Astrocyte of the cerebellum (primary cell): Measurements from ENCODE around the gene FCF1.

Experiments used
- DNase-seq: peaks from one replicate; pipeline ENCODE4 v3.0.0-alpha.2; 2011; ENCODE audit warnings: low read depth
- H3K4me3 ChIP-seq: 2 replicates; pipeline ENCODE4 v1.5.1; 2011; ENCODE audit warnings: mild to moderate bottlenecking, low read depth, low read length, moderate library complexity
- in situ Hi-C: cut with HindIII; loops from 2 replicates; pipeline ENCODE4 v1.10.0; 2017; ENCODE audit warnings: low sequenced_read_pairs
- TF ChIP-seq, protein P1 (sequence below): IDR thresholded peaks from 2 replicates; pipeline ENCODE4 v1.5.1; 2012; ENCODE audit warnings: low read length, low read depth, moderate library complexity, mild to moderate bottlenecking; ENCODE audit errors: missing control alignments

The FCF1 gene

DNA sequence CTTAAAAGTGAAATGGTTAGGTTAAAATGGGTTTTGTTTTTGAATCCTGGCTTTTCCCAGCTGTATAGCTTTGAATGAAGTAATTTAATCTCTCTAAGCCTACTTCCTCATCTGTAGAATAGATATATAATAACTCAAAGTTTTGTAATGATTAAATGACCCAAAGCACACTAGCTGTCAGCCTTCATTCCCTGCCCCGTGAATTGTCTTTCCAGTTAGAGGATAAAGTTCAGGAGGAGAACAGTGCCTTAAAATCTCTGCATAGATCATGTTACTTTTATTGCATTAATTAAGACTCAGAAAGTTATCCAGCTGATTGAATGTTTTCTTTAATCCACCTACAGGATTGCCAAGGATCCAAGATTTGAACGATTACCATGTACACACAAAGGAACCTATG is 19.4 kb downstream of the FCF1 start:
- H3K4me3 ChIP-seq = no peak overlapping the region
- in situ Hi-C loops = loop anchor here (5.0 kb wide), 1 partner anchor 90 kb away; no protein-coding TSS in a partner anchor
- TF ChIP-seq, protein P1, sequence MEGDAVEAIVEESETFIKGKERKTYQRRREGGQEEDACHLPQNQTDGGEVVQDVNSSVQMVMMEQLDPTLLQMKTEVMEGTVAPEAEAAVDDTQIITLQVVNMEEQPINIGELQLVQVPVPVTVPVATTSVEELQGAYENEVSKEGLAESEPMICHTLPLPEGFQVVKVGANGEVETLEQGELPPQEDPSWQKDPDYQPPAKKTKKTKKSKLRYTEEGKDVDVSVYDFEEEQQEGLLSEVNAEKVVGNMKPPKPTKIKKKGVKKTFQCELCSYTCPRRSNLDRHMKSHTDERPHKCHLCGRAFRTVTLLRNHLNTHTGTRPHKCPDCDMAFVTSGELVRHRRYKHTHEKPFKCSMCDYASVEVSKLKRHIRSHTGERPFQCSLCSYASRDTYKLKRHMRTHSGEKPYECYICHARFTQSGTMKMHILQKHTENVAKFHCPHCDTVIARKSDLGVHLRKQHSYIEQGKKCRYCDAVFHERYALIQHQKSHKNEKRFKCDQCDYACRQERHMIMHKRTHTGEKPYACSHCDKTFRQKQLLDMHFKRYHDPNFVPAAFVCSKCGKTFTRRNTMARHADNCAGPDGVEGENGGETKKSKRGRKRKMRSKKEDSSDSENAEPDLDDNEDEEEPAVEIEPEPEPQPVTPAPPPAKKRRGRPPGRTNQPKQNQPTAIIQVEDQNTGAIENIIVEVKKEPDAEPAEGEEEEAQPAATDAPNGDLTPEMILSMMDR = no peak
- DNase-seq = no peak

DNA sequence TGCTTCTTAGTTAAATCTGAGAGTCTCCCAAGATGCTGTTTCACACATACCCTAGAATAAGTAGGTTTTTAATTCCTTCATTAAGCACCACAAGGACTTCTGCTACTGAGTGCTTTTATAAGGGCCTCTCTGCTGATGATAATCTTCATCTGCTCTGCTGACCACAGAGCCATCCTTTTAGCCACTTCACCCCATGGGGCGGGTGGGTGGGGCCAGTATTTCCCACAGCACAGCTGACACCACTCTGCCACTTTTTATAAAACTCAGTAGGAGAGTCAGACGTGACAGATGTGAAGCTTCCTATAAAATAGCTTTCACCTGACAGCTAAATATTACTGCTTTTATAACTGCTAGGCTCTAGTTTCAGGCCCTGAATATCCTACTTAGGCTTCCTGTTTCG is 20.3 kb downstream of the FCF1 start:
- TF ChIP-seq, protein P1 = no peak
- H3K4me3 ChIP-seq = no peak overlapping the region
- no peak for DNase-seq
- in situ Hi-C loops = loop anchor here (5.0 kb wide), 1 partner anchor 91 kb away; no protein-coding TSS in a partner anchor

DNA sequence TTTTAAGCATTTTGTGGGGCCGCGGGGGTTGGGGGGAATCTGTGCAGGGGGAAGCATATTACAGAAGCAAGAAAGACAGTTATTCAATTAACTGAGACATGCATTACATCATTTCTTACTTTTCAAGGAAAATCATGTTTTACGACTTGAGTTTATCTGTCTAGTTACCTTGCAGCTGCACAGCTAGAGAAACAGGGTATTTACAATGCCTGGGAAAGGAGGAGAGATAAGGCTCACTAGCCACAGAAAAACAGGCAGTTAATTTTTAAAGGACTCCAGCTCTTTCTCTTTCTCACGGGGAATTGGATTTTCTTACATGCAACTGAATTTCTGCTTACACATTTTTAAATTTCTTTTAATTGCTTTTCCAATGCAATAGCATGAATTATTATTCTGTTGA is 22.2 kb downstream of the FCF1 start:
- in situ Hi-C loops = no loop called here
- no peak for DNase-seq
- H3K4me3 ChIP-seq = no peak overlapping the region
- TF ChIP-seq, protein P1 = no peak

DNA sequence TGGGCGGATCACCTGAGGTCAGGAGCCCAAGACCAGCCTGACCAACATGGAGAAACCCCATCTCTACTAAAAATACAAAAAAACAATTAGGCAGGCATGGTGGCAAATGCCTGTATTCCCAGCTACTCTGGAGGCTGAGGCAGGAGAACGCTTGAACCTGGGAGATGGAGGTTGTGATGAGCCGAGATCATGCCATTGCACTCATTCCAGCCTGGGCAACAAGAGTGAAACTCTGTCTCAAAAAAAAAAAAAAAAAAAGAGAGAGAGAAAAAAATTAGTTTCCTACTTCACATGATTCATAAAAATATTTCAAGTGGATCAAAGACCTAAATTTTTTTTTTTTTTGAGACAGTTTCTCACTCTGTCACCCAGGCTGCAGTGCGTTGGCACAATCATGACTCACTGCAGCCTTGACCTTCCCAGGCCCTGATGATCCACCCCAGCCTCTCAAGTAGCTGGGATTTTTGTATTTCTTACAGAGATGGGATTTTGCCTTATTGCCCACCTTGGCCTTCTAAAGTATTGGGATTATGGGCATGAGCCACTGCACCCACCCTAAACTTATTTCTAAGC is 24.9 kb downstream of the FCF1 start:
- in situ Hi-C loops = no loop called here
- DNase-seq = no peak
- TF ChIP-seq, protein P1 = no peak

DNA sequence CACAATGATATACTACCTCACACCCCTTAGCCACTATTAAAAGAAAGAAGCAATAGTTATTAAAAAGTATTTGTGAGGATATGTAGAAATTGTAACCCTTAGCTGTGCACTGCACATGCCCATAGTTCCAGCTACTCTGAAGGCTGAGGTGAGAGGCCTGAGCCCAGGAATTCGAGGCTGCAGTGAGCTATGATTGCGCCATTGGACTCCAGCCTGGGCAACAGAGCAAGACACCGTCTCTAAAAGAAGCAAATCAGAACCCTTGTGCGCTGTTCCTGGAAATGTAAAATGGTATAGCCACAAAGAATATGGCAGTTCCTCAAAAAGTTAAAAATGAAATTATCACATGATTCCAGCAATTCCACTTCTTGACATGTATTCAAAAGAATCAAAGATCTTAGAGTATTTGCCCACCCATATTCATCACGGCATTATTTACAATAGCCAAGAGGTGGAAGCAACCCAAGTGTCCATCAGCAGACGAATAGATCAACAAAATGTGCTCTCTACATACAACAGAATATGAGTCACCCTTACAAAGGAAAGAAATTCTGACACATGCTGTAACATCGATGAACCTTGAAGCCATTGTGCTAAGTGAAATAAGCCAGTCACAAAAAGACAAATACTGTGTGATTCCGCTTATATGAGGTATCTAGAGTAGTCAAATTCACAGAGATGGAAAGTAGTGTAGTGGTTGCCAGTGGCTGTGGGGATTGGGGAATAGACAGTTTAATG is 26.5 kb downstream of the FCF1 start:
- no peak for DNase-seq
- in situ Hi-C loops = loop anchor here (5.0 kb wide), 2 partner anchors 43 to 442 kb away; no protein-coding TSS in a partner anchor
- TF ChIP-seq, protein P1 = no peak
- H3K4me3 ChIP-seq = no peak overlapping the region

More for the DNA sequence above, 24.9 kb downstream of the FCF1 start:
- H3K4me3 ChIP-seq = no peak overlapping the region

DNA sequence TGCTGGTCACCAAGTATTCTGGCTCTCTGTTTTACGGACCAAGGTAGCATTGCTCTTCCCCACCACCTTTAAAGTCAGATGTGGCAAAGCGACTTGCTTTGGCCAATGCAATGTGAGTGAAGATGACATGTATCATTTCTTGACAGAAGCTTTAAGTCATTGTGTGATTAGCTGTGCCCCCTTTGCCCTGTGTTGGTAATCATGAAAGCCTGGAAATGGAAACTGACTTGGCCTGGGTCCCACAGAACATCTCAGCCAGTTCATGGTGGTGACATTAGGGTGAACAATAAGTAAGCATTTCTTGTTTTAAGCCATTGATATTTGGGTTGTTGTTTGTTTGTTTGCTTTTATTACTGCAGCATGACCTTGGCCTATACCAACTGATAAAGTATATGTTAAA is 34.3 kb downstream of the FCF1 start:
- H3K4me3 ChIP-seq = no peak overlapping the region
- TF ChIP-seq, protein P1 = no peak
- in situ Hi-C loops = no loop called here
- no peak for DNase-seq
